Fibroblast of the conjunctiva (primary cell): ENCODE measurements around the gene TCP11L2.
"Not testable (repeated sequence)": the region's sequence is repeated elsewhere in the genome, so short reads cannot be mapped to it uniquely, and the experiment has no call there.

Experiments
- DNase-seq: peaks from one replicate; pipeline ENCODE4 v3.0.0-alpha.2; 2010; ENCODE audit warnings: low read depth

Gene TCP11L2

GRCh38 chr12:106307181-106307580 is 4.6 kb downstream of the TCP11L2 start:
- no peak for DNase-seq

- no peak for DNase-seq
Observed at GRCh38 chr12:106308121-106308520, 5.6 kb downstream of the TCP11L2 start.

- no peak for DNase-seq
Observed at GRCh38 chr12:106308611-106309010, 6.1 kb downstream of the TCP11L2 start.

GRCh38 chr12:106309671-106310505 is 7.4 kb downstream of the TCP11L2 start:
- no peak for DNase-seq

GRCh38 chr12:106310687-106311086 is 8.2 kb downstream of the TCP11L2 start:
- no peak for DNase-seq

- DNase-seq: no peak
Observed at GRCh38 chr12:106311139-106311538, 8.6 kb downstream of the TCP11L2 start.

- not testable (repeated sequence) for DNase-seq
Observed at GRCh38 chr12:106313413-106313812, 10.9 kb downstream of the TCP11L2 start.

- DNase-seq: no peak
Observed at GRCh38 chr12:106315523-106315922, 13.0 kb downstream of the TCP11L2 start.

- no peak for DNase-seq
Observed at GRCh38 chr12:106317406-106318082, 15.0 kb downstream of the TCP11L2 start.

- no peak for DNase-seq
Observed at GRCh38 chr12:106321139-106321850, 18.8 kb downstream of the TCP11L2 start.

- no peak for DNase-seq
Observed at GRCh38 chr12:106323537-106323936, 21.0 kb downstream of the TCP11L2 start.

GRCh38 chr12:106327309-106327869 is 24.9 kb downstream of the TCP11L2 start:
- DNase-seq: no peak

- DNase-seq: no peak
Observed at GRCh38 chr12:106328735-106329134, 26.2 kb downstream of the TCP11L2 start.

GRCh38 chr12:106329231-106329982 is 26.9 kb downstream of the TCP11L2 start:
- DNase-seq: no peak

GRCh38 chr12:106331599-106331998 is 29.1 kb downstream of the TCP11L2 start:
- DNase-seq: no peak

GRCh38 chr12:106332536-106332935 is 30.0 kb downstream of the TCP11L2 start:
- no peak for DNase-seq

- DNase-seq: no peak
Observed at GRCh38 chr12:106333010-106333409, 30.5 kb downstream of the TCP11L2 start.

GRCh38 chr12:106333756-106334155 is 31.2 kb downstream of the TCP11L2 start:
- no peak for DNase-seq

- DNase-seq: no peak
Observed at GRCh38 chr12:106341086-106341877, 38.7 kb downstream of the TCP11L2 start.

GRCh38 chr12:106342397-106343213 is 40.1 kb downstream of the TCP11L2 start:
- DNase-seq: peak; percentile 85
